H1 (cell line): ENCODE results near the gene ANAPC2.

Experiments
- ATF2 ChIP-seq: IDR thresholded peaks from 2 replicates; pipeline ENCODE4 v1.6.1; 2012; ENCODE audit warnings: low read length, inconsistent platforms
- ATF3 ChIP-seq: IDR thresholded peaks from 2 replicates; pipeline ENCODE4 v1.6.1; 2011; ENCODE audit warnings: low read depth, mild to moderate bottlenecking, low read length; ENCODE audit not compliant: insufficient read depth
- CTCF ChIP-seq, 3 experiments: IDR thresholded peaks; 1 replicate in 2 of 3; 2 replicates in 1 of 3; pipeline versions ENCODE4 v1.5.1 to v1.6.1; 2011; ENCODE audit warnings: low read length in 3 of 3, mild to moderate bottlenecking in 3 of 3, inconsistent platforms in 2 of 3, low read depth in 1 of 3, moderate library complexity in 1 of 3; ENCODE audit not compliant: insufficient read depth in 1 of 3; ENCODE audit errors: control extremely low read depth in 1 of 3
- EP300 ChIP-seq, 2 experiments: IDR thresholded peaks; 1 replicate in 1 of 2; 2 replicates in 1 of 2; pipeline ENCODE4 v1.6.1; 2011 to 2012; ENCODE audit warnings: low read depth in 2 of 2, low read length in 2 of 2, mild to moderate bottlenecking in 2 of 2, borderline replicate concordance in 1 of 2, inconsistent platforms in 1 of 2, moderate library complexity in 1 of 2
- EZH2 ChIP-seq: fragments of 200-600 bp; sonication (generic); IDR thresholded peaks from 2 replicates; pipeline ENCODE4 v1.7.1; 2012; ENCODE audit warnings: low read depth, mild to moderate bottlenecking, moderate library complexity, low read length, inconsistent platforms; ENCODE audit not compliant: severe bottlenecking
- GABPA ChIP-seq: IDR thresholded peaks from 2 replicates; pipeline ENCODE4 v1.6.1; 2011; ENCODE audit warnings: mild to moderate bottlenecking, low read length, moderate library complexity, borderline replicate concordance; ENCODE audit not compliant: insufficient read depth
- MAX ChIP-seq: IDR thresholded peaks from 2 replicates; pipeline ENCODE4 v1.6.1; 2012; ENCODE audit warnings: inconsistent platforms
- RAD21 ChIP-seq, 2 experiments: IDR thresholded peaks in 1 of 2; conservative IDR thresholded peaks in 1 of 2; 2 replicates each; pipeline ENCODE4 v1.6.1; 2011; ENCODE audit warnings: low read depth in 2 of 2, low read length in 2 of 2, improper control_type of control experiment in 1 of 2, inconsistent platforms in 1 of 2, mild to moderate bottlenecking in 1 of 2, moderate library complexity in 1 of 2
- SIN3A ChIP-seq, 2 experiments: IDR thresholded peaks in 1 of 2; conservative IDR thresholded peaks in 1 of 2; 2 replicates each; pipeline ENCODE4 v1.6.1; 2011 to 2012; ENCODE audit warnings: low read length in 2 of 2, improper control_type of control experiment in 1 of 2, low read depth in 1 of 2, mild to moderate bottlenecking in 1 of 2
- TEAD4 ChIP-seq: IDR thresholded peaks from 2 replicates; pipeline ENCODE4 v1.6.1; 2012; ENCODE audit warnings: low read depth, low read length, inconsistent platforms, mixed read lengths
- YY1 ChIP-seq: IDR thresholded peaks from 2 replicates; pipeline ENCODE4 v1.6.1; 2011; ENCODE audit warnings: low read depth, mild to moderate bottlenecking, low read length
- ZNF274 ChIP-seq: IDR thresholded peaks from 2 replicates; pipeline ENCODE4 v1.7.0; 2012; ENCODE audit warnings: low read length, borderline replicate concordance; ENCODE audit errors: extremely low read depth

- no peak for TF ChIP-seq CTCF (IDR thresholded peaks at IDR 0.05; ENCODE audit: control extremely low read depth in 1 of 3, insufficient read depth in 1 of 3, low read depth in 1 of 3, low read length in 3 of 3)
- TF ChIP-seq EZH2, result no peak
- TF ChIP-seq GABPA, result no peak
- TF ChIP-seq MAX, result no peak
- TF ChIP-seq ATF3, result no peak
- no peak for TF ChIP-seq EP300 (IDR thresholded peaks at IDR 0.05; ENCODE audit: borderline replicate concordance in 1 of 2, low read depth in 2 of 2, low read length in 2 of 2)
- TF ChIP-seq YY1, result no peak
- no peak for TF ChIP-seq SIN3A (conservative IDR thresholded peaks at IDR 0.05 in 1 of 2, IDR thresholded peaks at IDR 0.05 in 1 of 2; ENCODE audit: low read depth in 1 of 2, low read length in 2 of 2)
- no peak for TF ChIP-seq ZNF274
- no peak for TF ChIP-seq RAD21 (IDR thresholded peaks at IDR 0.05 in 1 of 2, conservative IDR thresholded peaks at IDR 0.05 in 1 of 2; ENCODE audit: low read depth in 2 of 2, low read length in 2 of 2)
- TF ChIP-seq ATF2, result no peak
- TF ChIP-seq TEAD4, result no peak
Observed at GRCh38 chr9:137194388-137194787, 6.0 kb upstream of the ANAPC2 start.
